Body of pancreas (tissue), 4 donors: ENCODE results near the gene GFRA4.

Experiments used
- CTCF ChIP-seq, 7 experiments: fragments of 450-650 bp in 4 of 7; fragments of 200-600 bp in 3 of 7; sonication (generic) in 3 of 7; IDR thresholded peaks; one replicate each; pipeline ENCODE4 v1.5.1; 2016 to 2019; ENCODE audit warnings: antibody characterized with exemption in 7 of 7
- POLR2A ChIP-seq, 3 donors: fragments of 450-650 bp; IDR thresholded peaks; one replicate each; pipeline ENCODE4 v1.6.1; 2016; ENCODE audit warnings: antibody characterized with exemption in 3 of 3, mild to moderate bottlenecking in 2 of 3

- no peak for TF ChIP-seq CTCF (IDR thresholded peaks at IDR 0.05)
- TF ChIP-seq POLR2A (IDR thresholded peaks at IDR 0.05) = no peak
These were observed 3.5 kb downstream of the GFRA4 start for GRCh38 chr20:3659492-3660261.
